ENCODE measurements around the gene KDM8. TPM values are rescaled to one million over a fixed set of nuclear protein-coding genes. Genes with fewer than 3 reads are reported as not detected.

KDM8 gene
- total RNA-seq, 3 donors from 2014 or later (not counting 1 experiment from before 2014, with no cell fraction given) = 11.4 to 17.9 (median 17.8) TPM

DNA sequence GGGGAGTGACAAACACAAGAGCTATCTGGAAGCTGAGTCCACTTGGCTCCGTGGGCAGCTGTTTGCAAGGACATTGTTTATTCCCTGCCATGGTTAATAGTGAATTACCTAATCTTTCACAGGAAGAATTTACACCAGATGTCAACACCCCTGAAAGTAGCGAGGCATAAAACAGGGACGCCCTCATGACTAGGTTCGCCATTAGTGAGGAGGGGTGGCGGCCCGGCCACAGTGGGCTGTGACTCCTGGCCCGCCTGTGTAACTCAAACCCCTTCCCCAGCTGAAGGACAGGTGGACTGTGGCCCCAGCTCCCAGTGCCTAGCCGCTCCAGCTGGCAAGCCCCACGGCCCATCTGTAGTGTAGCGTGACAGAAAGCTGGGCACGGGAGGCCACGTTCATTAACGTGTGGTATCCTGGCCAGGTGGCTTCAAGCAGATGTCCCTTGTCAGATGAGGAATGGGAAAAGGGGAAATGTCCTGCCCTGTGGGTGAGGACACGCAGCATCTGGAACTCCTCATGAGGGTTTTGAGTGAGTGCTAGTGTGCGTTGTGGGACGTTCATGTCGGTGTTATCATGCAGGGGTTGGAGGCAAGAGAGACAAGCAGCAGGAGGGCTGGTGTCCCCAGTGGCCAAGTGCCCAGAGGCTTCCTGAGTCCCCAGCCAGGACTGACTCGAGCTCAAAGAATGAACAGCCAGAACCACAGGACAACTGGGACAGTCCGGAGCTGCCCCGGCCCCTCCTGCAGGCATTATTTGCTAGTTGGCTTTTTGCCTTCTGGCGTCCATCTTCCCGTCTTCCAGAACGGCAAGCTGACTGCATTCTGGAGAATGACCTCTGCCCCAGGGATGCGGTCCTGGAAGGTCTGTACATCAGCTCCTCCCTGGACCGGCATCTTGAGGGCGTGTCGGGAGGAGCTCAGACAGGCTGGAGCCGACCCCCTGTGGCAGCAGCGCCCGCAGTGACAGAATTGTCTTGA lies 19.2 kb downstream of the KDM8 start:
- TF ChIP-seq, protein P1, sequence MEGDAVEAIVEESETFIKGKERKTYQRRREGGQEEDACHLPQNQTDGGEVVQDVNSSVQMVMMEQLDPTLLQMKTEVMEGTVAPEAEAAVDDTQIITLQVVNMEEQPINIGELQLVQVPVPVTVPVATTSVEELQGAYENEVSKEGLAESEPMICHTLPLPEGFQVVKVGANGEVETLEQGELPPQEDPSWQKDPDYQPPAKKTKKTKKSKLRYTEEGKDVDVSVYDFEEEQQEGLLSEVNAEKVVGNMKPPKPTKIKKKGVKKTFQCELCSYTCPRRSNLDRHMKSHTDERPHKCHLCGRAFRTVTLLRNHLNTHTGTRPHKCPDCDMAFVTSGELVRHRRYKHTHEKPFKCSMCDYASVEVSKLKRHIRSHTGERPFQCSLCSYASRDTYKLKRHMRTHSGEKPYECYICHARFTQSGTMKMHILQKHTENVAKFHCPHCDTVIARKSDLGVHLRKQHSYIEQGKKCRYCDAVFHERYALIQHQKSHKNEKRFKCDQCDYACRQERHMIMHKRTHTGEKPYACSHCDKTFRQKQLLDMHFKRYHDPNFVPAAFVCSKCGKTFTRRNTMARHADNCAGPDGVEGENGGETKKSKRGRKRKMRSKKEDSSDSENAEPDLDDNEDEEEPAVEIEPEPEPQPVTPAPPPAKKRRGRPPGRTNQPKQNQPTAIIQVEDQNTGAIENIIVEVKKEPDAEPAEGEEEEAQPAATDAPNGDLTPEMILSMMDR (IDR thresholded peaks at IDR 0.05) = no peak
- H3K27ac Mint-ChIP-seq = no peak overlapping the region
- no peaks in the 10 kb centered on the region for H3K9me3 Mint-ChIP-seq
- no peak overlapping the region for H3K27ac ChIP-seq (ENCODE audit: low read length)
- peaks cover 10 to 18% of the 10 kb centered on the region in 2 donors for H3K4me1 Mint-ChIP-seq
- H3K4me3 Mint-ChIP-seq = no peak overlapping the region
- peaks cover 26% of the 10 kb centered on the region for H3K4me1 ChIP-seq (ENCODE audit: control insufficient read depth, insufficient read depth, low read length)
- H3K36me3 Mint-ChIP-seq = no peaks in the 10 kb centered on the region
- H3K27me3 ChIP-seq (ENCODE audit: control insufficient read depth, insufficient read depth, low read length) = no peaks in the 10 kb centered on the region
- ATAC-seq = no peak
- no peaks in the 10 kb centered on the region for H3K9me3 ChIP-seq (ENCODE audit: control insufficient read depth, insufficient read depth, low read length)
- intact Hi-C loops (cut with micrococcal nuclease) = no loop called here
- no peak for DNase-seq
- peaks cover 27% of the 10 kb centered on the region for H3K36me3 ChIP-seq (ENCODE audit: control insufficient read depth, insufficient read depth, low read length)
- 91% methylated on average over 30 of the region's 30 CpGs for WGBS (ENCODE audit: insufficient coverage)
- no peaks in the 10 kb centered on the region for H3K27me3 Mint-ChIP-seq (ENCODE audit: low read depth in 2 of 2)
- no peak overlapping the region for H3K4me3 ChIP-seq (ENCODE audit: low read length)

DNA sequence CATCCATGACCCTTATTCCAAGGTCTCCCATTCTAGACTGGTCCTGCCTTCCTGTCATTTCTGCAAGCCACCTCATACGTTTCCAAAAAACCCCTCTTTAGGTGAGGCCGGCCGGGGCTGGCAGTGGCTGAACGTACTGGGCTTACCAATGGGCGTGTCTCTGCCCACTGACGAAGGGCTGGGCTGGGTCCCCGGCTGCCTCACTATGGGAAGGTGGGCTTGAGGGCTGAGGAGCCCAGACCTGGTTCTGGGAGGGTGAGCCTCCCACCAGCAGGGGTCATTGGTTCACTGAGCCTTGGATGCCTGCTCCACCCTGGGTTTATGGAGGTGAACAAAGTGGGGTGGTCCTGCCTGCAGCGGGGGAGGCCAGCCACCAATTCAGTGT lies 19.9 kb downstream of the KDM8 start:
- H3K4me1 ChIP-seq (ENCODE audit: control insufficient read depth, insufficient read depth, low read length) = peaks cover 32% of the 10 kb centered on the region
- intact Hi-C loops (cut with micrococcal nuclease) = no loop called here
- Mint-ChIP-seq H3K4me3 (no peak overlapping the region), H3K9me3 (no peaks in the 10 kb centered on the region), H3K27me3 (ENCODE audit: low read depth in 2 of 2) (no peaks in the 10 kb centered on the region), H3K4me1 (peaks cover 10 to 18% of the 10 kb centered on the region in 2 donors), H3K27ac (no peak overlapping the region), H3K36me3 (no peaks in the 10 kb centered on the region)
- ATAC-seq (no peak), DNase-seq (no peak)
- TF ChIP-seq, protein P1 (IDR thresholded peaks at IDR 0.05) = no peak
- H3K36me3 ChIP-seq (ENCODE audit: control insufficient read depth, insufficient read depth, low read length) = peaks cover 25% of the 10 kb centered on the region
- H3K4me3 ChIP-seq (ENCODE audit: low read length) = no peak overlapping the region
- H3K27ac ChIP-seq (ENCODE audit: low read length) = no peak overlapping the region
- H3K9me3 ChIP-seq (ENCODE audit: control insufficient read depth, insufficient read depth, low read length) = no peaks in the 10 kb centered on the region
- 90% methylated on average over 8 of the region's 8 CpGs for WGBS (ENCODE audit: insufficient coverage)
- H3K27me3 ChIP-seq (ENCODE audit: control insufficient read depth, insufficient read depth, low read length) = no peaks in the 10 kb centered on the region

DNA sequence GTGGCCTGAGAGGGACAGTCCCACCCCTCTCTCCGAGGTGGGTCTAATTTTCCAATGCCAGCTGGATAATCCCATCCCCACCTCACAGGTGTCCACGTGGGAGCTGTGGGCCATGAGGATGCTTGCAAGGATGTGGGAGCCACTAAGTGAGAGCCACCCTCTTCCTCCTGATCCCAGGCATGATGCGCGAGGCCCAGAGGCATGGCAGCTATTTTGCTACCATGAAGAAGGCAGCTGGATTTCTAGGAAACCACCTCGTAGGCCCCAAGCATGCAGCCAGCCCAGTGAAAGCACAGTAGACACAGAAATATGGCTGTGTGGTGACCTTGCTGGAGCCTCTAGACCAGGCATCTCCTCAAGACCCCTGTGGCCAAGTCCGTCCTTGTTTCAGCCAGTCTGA lies 20.4 kb downstream of the KDM8 start:
- 90% methylated on average over 5 of the region's 6 CpGs for WGBS (ENCODE audit: insufficient coverage)
- intact Hi-C loops (cut with micrococcal nuclease) = no loop called here
- H3K27me3 ChIP-seq (ENCODE audit: control insufficient read depth, insufficient read depth, low read length) = no peaks in the 10 kb centered on the region
- H3K36me3 ChIP-seq (ENCODE audit: control insufficient read depth, insufficient read depth, low read length) = peaks cover 25% of the 10 kb centered on the region
- no peak overlapping the region for H3K4me3 ChIP-seq (ENCODE audit: low read length)
- DNase-seq (no peak), ATAC-seq (no peak)
- no peak overlapping the region for H3K27ac ChIP-seq (ENCODE audit: low read length)
- H3K9me3 Mint-ChIP-seq = no peaks in the 10 kb centered on the region
- H3K9me3 ChIP-seq (ENCODE audit: control insufficient read depth, insufficient read depth, low read length) = no peaks in the 10 kb centered on the region
- no peaks in the 10 kb centered on the region for H3K27me3 Mint-ChIP-seq (ENCODE audit: low read depth in 2 of 2)
- H3K4me1 ChIP-seq (ENCODE audit: control insufficient read depth, insufficient read depth, low read length) = peaks cover 34% of the 10 kb centered on the region
- no peak overlapping the region for H3K4me3 Mint-ChIP-seq
- H3K4me1 Mint-ChIP-seq = peaks cover 10 to 18% of the 10 kb centered on the region in 2 donors
- H3K36me3 Mint-ChIP-seq = no peaks in the 10 kb centered on the region
- TF ChIP-seq, protein P1 (IDR thresholded peaks at IDR 0.05) = no peak
- no peak overlapping the region for H3K27ac Mint-ChIP-seq
